AG04449 (cell line): Measurements from ENCODE around the gene SLC7A1.

ENCODE experiments used
- CTCF ChIA-PET: fragments of 350-600 bp; formaldehyde crosslinking; extraction: SDS; loops from one replicate; lab custom pipeline; 2021; ENCODE audit warnings: antibody characterized with exemption; lab: Yijun Ruan, JAX
- POLR2A ChIA-PET: fragments of 400-600, 350-600 bp; formaldehyde crosslinking; extraction: SDS; loops from one replicate; lab custom pipeline; 2020; ENCODE audit warnings: antibody characterized with exemption, inconsistent platforms; lab: Yijun Ruan, JAX
- DNase-seq: peaks from one replicate; pipeline ENCODE4 v3.0.0-alpha.2; 2010; ENCODE audit warnings: low read depth, low spot score
- H3K4me3 ChIP-seq: 2 replicates; pipeline ENCODE4 v1.5.1; 2011; ENCODE audit warnings: low read depth, mild to moderate bottlenecking, control low read depth, low read length
- TF ChIP-seq, protein P1 (sequence below): IDR thresholded peaks from one replicate; pipeline ENCODE4 v1.5.1; 2011; ENCODE audit warnings: mild to moderate bottlenecking, moderate library complexity, low read length, control low read depth, inconsistent platforms; ENCODE audit not compliant: insufficient read depth; ENCODE audit errors: missing control alignments

Gene SLC7A1

DNA sequence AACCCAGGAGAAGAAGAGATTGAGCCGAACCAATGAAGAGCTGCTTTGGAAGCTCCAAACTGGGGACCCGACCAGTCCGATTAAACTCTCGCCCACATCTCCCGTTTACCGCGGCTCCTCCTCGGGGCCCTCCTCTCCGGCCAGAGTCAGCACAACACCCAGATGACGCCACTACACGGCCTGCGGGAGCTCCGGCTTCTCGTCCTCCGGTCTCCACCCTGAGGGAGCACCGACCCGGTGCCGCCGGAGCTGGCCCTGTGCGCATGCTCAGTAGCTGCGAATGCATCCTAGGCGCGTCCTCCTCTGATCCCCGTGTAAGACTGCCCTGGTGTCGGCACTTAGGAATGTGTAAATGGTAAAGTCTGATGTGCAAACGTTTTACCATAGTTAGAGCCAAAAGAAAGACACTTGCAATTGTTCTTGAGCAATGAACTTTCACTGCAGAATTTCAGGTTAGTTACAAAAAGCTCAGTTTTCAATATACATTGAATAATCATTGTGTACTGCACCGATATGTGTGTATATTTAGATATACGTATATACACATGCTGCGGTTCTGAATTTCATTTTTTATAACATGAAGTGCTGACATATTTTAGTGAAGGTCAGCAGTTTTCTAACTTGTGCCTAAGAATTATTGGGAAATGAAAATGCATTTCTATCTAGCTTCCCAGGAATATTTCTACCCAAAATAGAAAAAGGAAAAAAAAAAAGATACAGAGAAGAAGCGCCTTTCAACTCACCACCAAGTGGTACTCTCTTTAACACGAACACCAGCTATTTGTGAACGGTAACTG, 92.2 kb downstream of the SLC7A1 start:
- TF ChIP-seq, protein P1, sequence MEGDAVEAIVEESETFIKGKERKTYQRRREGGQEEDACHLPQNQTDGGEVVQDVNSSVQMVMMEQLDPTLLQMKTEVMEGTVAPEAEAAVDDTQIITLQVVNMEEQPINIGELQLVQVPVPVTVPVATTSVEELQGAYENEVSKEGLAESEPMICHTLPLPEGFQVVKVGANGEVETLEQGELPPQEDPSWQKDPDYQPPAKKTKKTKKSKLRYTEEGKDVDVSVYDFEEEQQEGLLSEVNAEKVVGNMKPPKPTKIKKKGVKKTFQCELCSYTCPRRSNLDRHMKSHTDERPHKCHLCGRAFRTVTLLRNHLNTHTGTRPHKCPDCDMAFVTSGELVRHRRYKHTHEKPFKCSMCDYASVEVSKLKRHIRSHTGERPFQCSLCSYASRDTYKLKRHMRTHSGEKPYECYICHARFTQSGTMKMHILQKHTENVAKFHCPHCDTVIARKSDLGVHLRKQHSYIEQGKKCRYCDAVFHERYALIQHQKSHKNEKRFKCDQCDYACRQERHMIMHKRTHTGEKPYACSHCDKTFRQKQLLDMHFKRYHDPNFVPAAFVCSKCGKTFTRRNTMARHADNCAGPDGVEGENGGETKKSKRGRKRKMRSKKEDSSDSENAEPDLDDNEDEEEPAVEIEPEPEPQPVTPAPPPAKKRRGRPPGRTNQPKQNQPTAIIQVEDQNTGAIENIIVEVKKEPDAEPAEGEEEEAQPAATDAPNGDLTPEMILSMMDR = no peak
- ChIA-PET CTCF (interaction anchor here (0.8 to 14.7 kb wide), 5 partner anchors 17 to 612 kb away, joined by 3 to 278 read pairs (median 6); no protein-coding TSS in a partner anchor), POLR2A (no interaction called here)
- DNase-seq = no peak
- H3K4me3 ChIP-seq = peak overlapping the region; percentile 25

DNA sequence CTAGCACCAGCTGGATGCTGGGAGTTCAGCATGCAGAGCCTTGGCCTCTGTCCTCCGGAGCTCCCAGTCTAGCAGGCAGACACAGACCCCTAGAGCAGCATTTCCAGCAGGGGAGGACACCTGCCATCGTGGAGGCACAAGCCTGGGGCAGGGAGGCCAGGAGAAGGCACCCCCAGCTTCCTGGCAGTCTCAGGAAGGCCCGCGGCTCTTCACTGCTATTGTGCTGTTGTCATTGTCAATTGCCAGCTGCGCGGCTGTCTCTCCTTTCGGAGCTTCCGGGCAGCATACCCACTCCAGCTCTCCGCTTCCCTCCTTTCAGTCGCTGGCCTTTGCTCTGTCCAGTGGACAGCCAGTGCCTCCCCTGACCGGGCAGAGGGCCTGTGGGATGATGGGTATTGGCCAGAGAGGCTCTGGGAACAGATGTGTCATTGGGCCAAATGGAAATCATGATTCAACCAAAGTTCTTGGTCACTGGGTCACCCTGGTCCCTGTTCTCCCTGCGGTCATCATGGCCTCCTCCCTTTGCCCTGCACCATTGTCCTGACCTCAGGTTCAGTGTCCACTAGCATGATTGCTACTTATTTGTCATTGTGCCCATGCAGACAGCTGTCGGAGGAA, 93.0 kb downstream of the SLC7A1 start:
- CTCF ChIA-PET = interaction anchor here (1.4 to 14.7 kb wide), 3 partner anchors 30 to 212 kb away, joined by 6 to 278 read pairs (median 9); no protein-coding TSS in a partner anchor
- TF ChIP-seq, protein P1 = no peak
- DNase-seq = no peak
- no peak overlapping the region for H3K4me3 ChIP-seq
- POLR2A ChIA-PET = no interaction called here

DNA sequence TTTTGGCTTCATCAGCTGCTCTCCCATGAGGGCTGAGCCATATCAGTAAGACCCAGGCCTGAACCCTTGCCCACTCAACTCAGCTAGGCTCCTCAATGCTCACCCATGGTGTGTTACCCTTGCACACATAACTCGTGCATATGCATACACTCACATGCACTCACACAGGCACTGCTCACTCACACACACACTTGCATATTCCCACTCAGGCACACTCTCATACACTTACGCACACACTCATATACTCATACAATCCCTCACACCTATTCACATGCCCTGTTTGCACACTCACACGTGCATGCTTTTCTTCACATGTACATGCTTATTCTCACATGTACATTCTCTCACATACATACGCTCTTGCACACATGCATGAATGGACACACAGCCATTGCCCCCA, 93.8 kb downstream of the SLC7A1 start:
- TF ChIP-seq, protein P1 = no peak
- ChIA-PET POLR2A (no interaction called here), CTCF (interaction anchor here (14.7 kb wide), 1 partner anchor 205 kb away, joined by 278 read pairs; no protein-coding TSS in a partner anchor)
- H3K4me3 ChIP-seq = no peak overlapping the region
- DNase-seq = no peak

DNA sequence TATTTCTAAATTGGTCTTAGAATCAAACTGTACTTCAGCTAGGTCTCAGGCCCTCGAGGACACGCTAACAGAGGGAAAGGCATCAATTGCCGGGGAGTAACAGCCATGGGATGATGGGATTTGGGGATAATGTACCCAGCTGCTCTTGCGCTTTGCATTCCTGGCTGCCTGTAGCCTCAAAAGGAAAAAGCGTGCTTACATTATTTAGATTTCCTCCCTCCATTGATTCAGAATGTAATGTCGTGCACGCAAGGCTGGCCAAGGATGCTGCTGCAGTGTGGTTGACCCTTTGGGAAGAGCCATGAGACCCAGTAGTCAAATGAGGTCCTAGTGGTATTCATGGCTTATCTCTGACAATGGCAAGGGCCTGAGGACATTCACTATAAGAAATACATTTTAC, 95.1 kb downstream of the SLC7A1 start:
- TF ChIP-seq, protein P1 = no peak
- no peak for DNase-seq
- no peak overlapping the region for H3K4me3 ChIP-seq
- ChIA-PET POLR2A (no interaction called here), CTCF (interaction anchor here (0.5 to 0.7 kb wide), 2 partner anchors 12 to 14 kb away, joined by 3 read pairs; no protein-coding TSS in a partner anchor)

DNA sequence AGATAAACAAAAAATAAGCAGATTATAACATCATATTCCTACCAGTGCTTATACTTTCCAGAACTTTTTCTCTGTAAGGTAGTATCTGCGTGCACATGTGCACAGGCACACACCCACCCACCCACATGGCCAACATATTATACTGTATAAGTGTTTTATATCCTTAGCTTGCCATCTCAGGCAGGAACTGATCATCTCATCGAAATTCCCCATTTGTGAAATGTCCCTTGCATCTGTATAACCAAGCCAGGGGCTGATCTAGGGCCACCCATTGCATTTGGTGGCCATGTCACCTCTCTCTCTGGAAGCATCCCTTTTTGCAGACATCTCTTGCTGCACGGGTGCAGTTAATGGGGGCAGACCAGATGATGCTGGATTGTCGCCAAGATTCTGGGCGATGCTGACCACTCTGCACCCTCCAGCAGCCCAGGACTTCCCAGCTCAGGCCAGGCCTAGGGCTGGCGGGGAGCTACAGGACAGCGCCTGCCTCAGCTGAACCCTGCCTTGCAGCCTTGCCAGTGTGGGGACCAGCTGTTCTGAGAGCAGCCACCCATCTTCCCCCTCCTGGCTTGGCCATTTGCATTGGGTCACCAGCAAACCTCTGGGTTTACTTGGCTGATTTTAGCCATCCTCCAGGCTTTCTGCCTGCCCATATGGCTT, 95.9 kb downstream of the SLC7A1 start:
- no peak overlapping the region for H3K4me3 ChIP-seq
- TF ChIP-seq, protein P1 = no peak
- CTCF ChIA-PET = interaction anchor here (0.5 to 5.2 kb wide), 2 partner anchors 8 to 13 kb away, joined by 3 to 64 read pairs; no protein-coding TSS in a partner anchor
- POLR2A ChIA-PET = no interaction called here
- no peak for DNase-seq
